ENCODE results near the gene RBM15. TPM values are rescaled to one million over a fixed set of nuclear protein-coding genes. Genes with fewer than 3 reads are reported as not detected.

Gene RBM15
- total RNA-seq, 1 donor from 2014 or later: 41.4 TPM

DNA sequence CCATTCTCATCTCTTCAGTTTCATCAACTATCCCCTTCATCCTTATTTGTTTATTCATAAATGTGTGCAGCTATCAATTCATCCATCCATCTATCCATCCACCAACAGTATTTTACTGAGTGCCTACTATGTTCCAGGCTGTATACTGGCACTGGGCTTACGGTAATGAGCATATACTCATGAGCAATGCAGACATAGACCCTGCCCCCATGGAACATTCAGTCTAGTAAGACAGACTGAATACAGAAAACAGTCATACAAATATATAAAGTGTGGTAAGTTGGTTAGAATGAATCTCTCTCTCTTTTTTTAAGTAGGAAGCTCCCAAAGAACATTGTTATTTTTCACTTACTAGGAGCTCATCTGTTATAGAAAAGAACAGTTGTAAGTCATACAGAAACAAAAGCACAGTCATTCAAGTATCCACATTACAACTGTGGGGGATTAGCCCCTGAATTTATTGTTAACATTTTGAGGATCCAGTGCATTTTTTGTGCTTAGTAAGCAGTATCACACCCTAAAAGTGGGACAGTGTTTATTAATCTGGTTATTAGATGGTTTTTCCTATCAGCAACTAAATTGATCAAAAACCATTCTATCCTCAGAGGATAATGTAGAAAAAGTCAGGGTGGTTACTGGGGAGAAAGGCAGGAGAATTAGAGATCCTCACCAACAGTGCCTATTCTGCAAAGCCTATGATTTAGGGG is 48.0 kb downstream of the RBM15 start:
- Mint-ChIP-seq H3K27ac (no peak overlapping the region), H3K9me3 (no peaks in the 10 kb centered on the region), H3K4me3 (no peak overlapping the region), H3K27me3 (no peaks in the 10 kb centered on the region), H3K4me1 (ENCODE audit: unreplicated experiment) (peaks cover 30% of the 10 kb centered on the region), H3K36me3 (peaks cover 11% of the 10 kb centered on the region)
- no peak for DNase-seq (ENCODE audit: extremely low spot score, unreplicated experiment)
- TF ChIP-seq, protein P1, sequence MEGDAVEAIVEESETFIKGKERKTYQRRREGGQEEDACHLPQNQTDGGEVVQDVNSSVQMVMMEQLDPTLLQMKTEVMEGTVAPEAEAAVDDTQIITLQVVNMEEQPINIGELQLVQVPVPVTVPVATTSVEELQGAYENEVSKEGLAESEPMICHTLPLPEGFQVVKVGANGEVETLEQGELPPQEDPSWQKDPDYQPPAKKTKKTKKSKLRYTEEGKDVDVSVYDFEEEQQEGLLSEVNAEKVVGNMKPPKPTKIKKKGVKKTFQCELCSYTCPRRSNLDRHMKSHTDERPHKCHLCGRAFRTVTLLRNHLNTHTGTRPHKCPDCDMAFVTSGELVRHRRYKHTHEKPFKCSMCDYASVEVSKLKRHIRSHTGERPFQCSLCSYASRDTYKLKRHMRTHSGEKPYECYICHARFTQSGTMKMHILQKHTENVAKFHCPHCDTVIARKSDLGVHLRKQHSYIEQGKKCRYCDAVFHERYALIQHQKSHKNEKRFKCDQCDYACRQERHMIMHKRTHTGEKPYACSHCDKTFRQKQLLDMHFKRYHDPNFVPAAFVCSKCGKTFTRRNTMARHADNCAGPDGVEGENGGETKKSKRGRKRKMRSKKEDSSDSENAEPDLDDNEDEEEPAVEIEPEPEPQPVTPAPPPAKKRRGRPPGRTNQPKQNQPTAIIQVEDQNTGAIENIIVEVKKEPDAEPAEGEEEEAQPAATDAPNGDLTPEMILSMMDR (conservative IDR thresholded peaks at IDR 0.05): no peak

DNA sequence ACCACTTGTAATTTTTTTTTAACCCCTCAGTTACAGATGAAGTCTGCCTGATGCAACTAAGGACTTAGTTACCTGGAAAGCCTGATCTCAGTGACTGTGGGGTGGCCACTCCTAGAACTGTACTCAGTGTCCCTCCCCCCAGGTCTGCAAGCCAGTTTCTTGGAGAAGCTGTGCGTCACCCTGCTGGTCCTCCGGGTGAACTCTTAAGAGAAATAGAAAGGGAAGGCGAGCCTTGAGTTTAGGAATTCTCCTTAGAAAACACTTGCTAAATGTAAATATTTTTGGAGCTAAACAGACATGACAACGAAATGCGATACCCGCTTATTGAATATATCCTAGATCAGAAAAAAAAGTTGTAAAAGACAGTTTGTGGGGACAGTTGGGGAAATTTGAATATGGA is 50.9 kb downstream of the RBM15 start:
- DNase-seq (ENCODE audit: extremely low spot score, unreplicated experiment): no peak
- peak overlapping the region; percentile 72 for H3K27ac Mint-ChIP-seq
- H3K36me3 Mint-ChIP-seq: peaks cover 12% of the 10 kb centered on the region
- H3K27me3 Mint-ChIP-seq: no peaks in the 10 kb centered on the region
- H3K4me1 Mint-ChIP-seq (ENCODE audit: unreplicated experiment): peaks cover 35% of the 10 kb centered on the region
- H3K4me3 Mint-ChIP-seq: peak overlapping the region; percentile 61
- no peaks in the 10 kb centered on the region for H3K9me3 Mint-ChIP-seq
- TF ChIP-seq, protein P1 (conservative IDR thresholded peaks at IDR 0.05): peak; percentile 17

DNA sequence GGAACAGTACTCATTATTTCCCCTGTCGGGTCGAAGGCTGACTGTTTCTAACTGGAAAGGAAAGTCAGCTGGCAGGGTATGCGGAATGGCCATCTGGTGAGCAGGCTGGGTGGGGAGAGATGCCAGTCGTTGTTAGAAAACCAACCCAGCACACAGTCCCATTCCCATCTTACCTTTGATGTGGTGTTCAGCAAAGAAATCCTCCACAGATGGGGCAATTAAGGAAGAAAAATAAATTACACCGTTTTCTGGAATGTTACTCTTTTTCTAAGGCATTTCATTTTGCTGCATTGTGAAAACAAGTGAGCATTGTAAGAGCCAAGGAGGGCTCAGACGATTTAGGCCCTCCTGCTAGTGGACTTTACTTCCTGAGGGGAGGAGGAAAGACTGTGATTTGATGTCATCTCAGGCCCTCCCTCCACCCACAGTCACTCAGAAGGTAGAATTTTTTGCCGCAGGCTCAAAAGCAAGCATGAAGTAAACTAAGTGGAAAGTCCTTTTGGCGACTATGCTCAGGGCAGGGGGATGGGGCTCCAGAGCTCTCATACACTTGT is 51.6 kb downstream of the RBM15 start, which contains the start of gene SLC16A4:
Gene SLC16A4, minus strand, starts transcription at position 335 of the 554 bp plus-strand sequence. CDS start 1,703 bp downstream, outside the sequence.
- H3K4me1 Mint-ChIP-seq (ENCODE audit: unreplicated experiment): peaks cover 35% of the 10 kb centered on the region
- H3K4me3 Mint-ChIP-seq: peak within 1 kb of the TSS; percentile 61
- peaks cover 16% of the 10 kb centered on the region for H3K36me3 Mint-ChIP-seq
- no peaks in the 10 kb centered on the region for H3K9me3 Mint-ChIP-seq
- H3K27me3 Mint-ChIP-seq: no peaks in the 10 kb centered on the region
- no peak for DNase-seq (ENCODE audit: extremely low spot score, unreplicated experiment)
- TF ChIP-seq, protein P1 (conservative IDR thresholded peaks at IDR 0.05): no peak
- H3K27ac Mint-ChIP-seq: peak within 1 kb of the TSS; percentile 72

DNA sequence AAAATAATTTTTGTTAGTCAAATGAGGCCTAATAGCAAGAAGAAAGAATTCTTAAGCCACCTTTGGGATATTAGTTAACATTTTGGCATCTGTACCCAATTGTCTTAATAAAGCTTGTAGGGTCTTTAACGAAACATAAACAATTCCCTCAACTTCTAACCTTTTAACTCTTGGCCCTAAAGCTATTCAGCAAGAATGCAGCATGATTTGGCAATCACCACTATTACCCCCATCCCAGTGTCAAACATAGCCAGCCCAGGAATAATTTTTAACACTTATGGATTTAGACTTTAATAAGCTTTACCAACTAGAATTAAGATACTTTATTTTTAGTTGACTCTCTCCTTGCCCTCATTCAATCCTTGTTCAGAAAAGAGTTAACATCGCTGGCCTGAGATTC is 54.1 kb downstream of the RBM15 start:
- TF ChIP-seq, protein P1 (conservative IDR thresholded peaks at IDR 0.05): no peak
- Mint-ChIP-seq H3K4me3 (no peak overlapping the region), H3K36me3 (peaks cover 16% of the 10 kb centered on the region), H3K4me1 (ENCODE audit: unreplicated experiment) (peaks cover 35% of the 10 kb centered on the region), H3K27me3 (no peaks in the 10 kb centered on the region), H3K9me3 (no peaks in the 10 kb centered on the region), H3K27ac (no peak overlapping the region)
- no peak for DNase-seq (ENCODE audit: extremely low spot score, unreplicated experiment)

DNA sequence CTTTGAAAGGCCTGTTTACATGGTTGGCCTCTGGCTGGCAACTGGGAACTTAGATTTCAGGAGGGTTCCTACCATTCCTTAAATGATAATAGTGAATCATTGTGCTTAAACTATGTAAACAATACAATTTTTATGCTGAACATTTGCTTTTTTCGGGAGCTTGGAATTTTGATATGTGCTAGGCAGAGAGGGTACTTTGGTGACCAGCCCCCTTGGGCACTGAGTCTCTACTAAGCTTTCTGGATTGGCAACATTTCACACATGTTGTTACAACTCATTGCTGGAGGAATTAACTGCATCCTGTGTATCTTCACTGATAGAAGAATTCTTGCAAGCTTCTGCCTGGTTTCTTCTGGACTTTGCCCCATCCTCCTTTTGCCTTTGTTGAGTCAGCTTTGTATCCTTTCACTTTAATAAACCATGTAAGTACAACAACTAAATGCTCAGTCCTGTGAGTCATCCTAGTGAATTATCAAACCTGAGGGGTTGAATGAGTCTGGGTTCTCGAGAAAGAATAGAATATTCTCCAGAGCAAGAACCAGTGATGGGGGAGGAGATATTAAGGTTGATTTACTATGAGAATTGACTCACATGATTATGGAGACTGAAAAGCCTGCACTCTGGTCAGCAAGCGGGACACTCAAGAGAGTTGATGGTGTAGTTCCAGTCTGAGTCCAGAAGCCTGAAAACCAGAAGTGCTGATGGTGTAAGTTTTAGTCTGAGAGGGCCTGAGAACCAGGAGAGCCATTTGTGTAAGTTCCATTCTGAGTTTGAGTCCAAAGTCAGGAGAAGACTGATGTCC is 54.7 kb downstream of the RBM15 start:
- Mint-ChIP-seq H3K4me1 (ENCODE audit: unreplicated experiment) (peaks cover 35% of the 10 kb centered on the region), H3K9me3 (no peaks in the 10 kb centered on the region), H3K36me3 (peaks cover 18% of the 10 kb centered on the region), H3K27ac (peak overlapping the region; percentile 50), H3K27me3 (no peaks in the 10 kb centered on the region), H3K4me3 (no peak overlapping the region)
- no peak for DNase-seq (ENCODE audit: extremely low spot score, unreplicated experiment)
- TF ChIP-seq, protein P1 (conservative IDR thresholded peaks at IDR 0.05): no peak

Measured in type B pancreatic cell (in vitro differentiated cells).